ENCODE measurements around the gene DICER1.

Gene DICER1

GRCh38 chr14:95037273-95037672 lies 120.1 kb downstream of the DICER1 start:
- H3K27me3 ChIP-seq (ENCODE audit: low read depth, low read length), result peaks cover 22% of the 10 kb centered on the region; the same call in 1 of the 2 replicates
- H4K20me1 ChIP-seq (ENCODE audit: insufficient read depth, low read length), result no peaks in the 10 kb centered on the region
- no peak overlapping the region for H3K4me2 ChIP-seq (ENCODE audit: low read length)

More at GRCh38 chr14:95037273-95037672, 120.1 kb downstream of the DICER1 start:
- TF ChIP-seq, protein P1, sequence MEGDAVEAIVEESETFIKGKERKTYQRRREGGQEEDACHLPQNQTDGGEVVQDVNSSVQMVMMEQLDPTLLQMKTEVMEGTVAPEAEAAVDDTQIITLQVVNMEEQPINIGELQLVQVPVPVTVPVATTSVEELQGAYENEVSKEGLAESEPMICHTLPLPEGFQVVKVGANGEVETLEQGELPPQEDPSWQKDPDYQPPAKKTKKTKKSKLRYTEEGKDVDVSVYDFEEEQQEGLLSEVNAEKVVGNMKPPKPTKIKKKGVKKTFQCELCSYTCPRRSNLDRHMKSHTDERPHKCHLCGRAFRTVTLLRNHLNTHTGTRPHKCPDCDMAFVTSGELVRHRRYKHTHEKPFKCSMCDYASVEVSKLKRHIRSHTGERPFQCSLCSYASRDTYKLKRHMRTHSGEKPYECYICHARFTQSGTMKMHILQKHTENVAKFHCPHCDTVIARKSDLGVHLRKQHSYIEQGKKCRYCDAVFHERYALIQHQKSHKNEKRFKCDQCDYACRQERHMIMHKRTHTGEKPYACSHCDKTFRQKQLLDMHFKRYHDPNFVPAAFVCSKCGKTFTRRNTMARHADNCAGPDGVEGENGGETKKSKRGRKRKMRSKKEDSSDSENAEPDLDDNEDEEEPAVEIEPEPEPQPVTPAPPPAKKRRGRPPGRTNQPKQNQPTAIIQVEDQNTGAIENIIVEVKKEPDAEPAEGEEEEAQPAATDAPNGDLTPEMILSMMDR (IDR thresholded peaks at IDR 0.05; ENCODE audit: low read depth, low read length), result no peak
- TF ChIP-seq EZH2phosphoT487 (IDR thresholded peaks at IDR 0.05; ENCODE audit: low read depth), result no peak
- no peak overlapping the region for H3K4me3 ChIP-seq (ENCODE audit: low read length)
- H3K27ac ChIP-seq (ENCODE audit: low read length), result no peak overlapping the region
- no peaks in the 10 kb centered on the region for H3K79me2 ChIP-seq (ENCODE audit: low read length)
- no peaks in the 10 kb centered on the region for H3K36me3 ChIP-seq (replicated peaks; ENCODE audit: low read depth, low read length)
- H3K9ac ChIP-seq (ENCODE audit: low read length), result no peak overlapping the region
- peaks cover 6% of the 10 kb centered on the region for H3K4me1 ChIP-seq (ENCODE audit: low read length)
- no peak overlapping the region for H2AFZ ChIP-seq (ENCODE audit: low read depth, low read length)
- no peaks in the 10 kb centered on the region for H3K9me3 ChIP-seq (ENCODE audit: insufficient read depth, low read length)
